Erythroblast (primary cell): ENCODE results near the gene STK39.

Experiments used
- GATA1 ChIP-seq: IDR thresholded peaks from 2 replicates; pipeline ENCODE4 v1.6.1; 2011; ENCODE audit warnings: low read depth, mild to moderate bottlenecking, control low read depth, low read length, moderate library complexity
- POLR2A ChIP-seq: IDR thresholded peaks from 2 replicates; pipeline ENCODE4 v1.6.1; 2011; ENCODE audit warnings: mild to moderate bottlenecking, low read length

GRCh38 chr2:168008646-168009195, 238.7 kb downstream of the STK39 start:
- no peak for TF ChIP-seq POLR2A
- no peak for TF ChIP-seq GATA1
